Stimulated activated memory B cell treated with anti-CD40 and anti-IgM and Interleukin-4, amounts not matched to agents 10 μg/mL and 1 μg/mL and 100 μg/mL, for 72 hours (primary cell): ENCODE results near the gene VCAN.

Experiments
- ATAC-seq: fragments of 150-1000 bp; cut with Tn5 transposase; 2 replicates; pipeline ENCODE4 v1.10.0; 2021
- H3K27ac Mint-ChIP-seq: one replicate; pipeline ENCODE4 v1.8.0; 2022; ENCODE audit warnings: mild to moderate bottlenecking, mixed read lengths
- H3K27me3 Mint-ChIP-seq: one replicate; pipeline ENCODE4 v1.8.0; 2022; ENCODE audit warnings: mixed read lengths
- H3K36me3 Mint-ChIP-seq: one replicate; pipeline ENCODE4 v1.8.0; 2022; ENCODE audit warnings: mixed read lengths
- H3K4me1 Mint-ChIP-seq: one replicate; pipeline ENCODE4 v1.8.0; 2022; ENCODE audit warnings: mixed read lengths
- H3K4me3 Mint-ChIP-seq: one replicate; pipeline ENCODE4 v1.8.0; 2022; ENCODE audit warnings: mild to moderate bottlenecking, moderate library complexity, mixed read lengths
- H3K9me3 Mint-ChIP-seq: one replicate; pipeline ENCODE4 v1.8.0; 2022; ENCODE audit warnings: mixed read lengths

The VCAN gene

GRCh38 chr5:83507431-83507830 is 35.9 kb downstream of the VCAN start:
- no peak for ATAC-seq
- Mint-ChIP-seq H3K36me3 (no peaks in the 10 kb centered on the region), H3K27me3 (no peaks in the 10 kb centered on the region), H3K27ac (no peak overlapping the region), H3K4me3 (no peak overlapping the region), H3K4me1 (no peaks in the 10 kb centered on the region), H3K9me3 (no peaks in the 10 kb centered on the region)

GRCh38 chr5:83509540-83509939 is 38.0 kb downstream of the VCAN start:
- no peaks in the 10 kb centered on the region for H3K36me3 Mint-ChIP-seq
- no peak overlapping the region for H3K27ac Mint-ChIP-seq
- H3K4me1 Mint-ChIP-seq: no peaks in the 10 kb centered on the region
- no peaks in the 10 kb centered on the region for H3K9me3 Mint-ChIP-seq
- H3K4me3 Mint-ChIP-seq: no peak overlapping the region
- ATAC-seq: no peak
- H3K27me3 Mint-ChIP-seq: no peaks in the 10 kb centered on the region

GRCh38 chr5:83510260-83510659 is 38.7 kb downstream of the VCAN start:
- Mint-ChIP-seq H3K27me3 (no peaks in the 10 kb centered on the region), H3K4me3 (no peak overlapping the region), H3K27ac (no peak overlapping the region), H3K9me3 (no peaks in the 10 kb centered on the region), H3K36me3 (no peaks in the 10 kb centered on the region), H3K4me1 (no peaks in the 10 kb centered on the region)
- ATAC-seq: no peak

- no peaks in the 10 kb centered on the region for H3K36me3 Mint-ChIP-seq
- H3K27ac Mint-ChIP-seq: no peak overlapping the region
- no peaks in the 10 kb centered on the region for H3K4me1 Mint-ChIP-seq
- no peaks in the 10 kb centered on the region for H3K9me3 Mint-ChIP-seq
- H3K4me3 Mint-ChIP-seq: no peak overlapping the region
- H3K27me3 Mint-ChIP-seq: no peaks in the 10 kb centered on the region
- ATAC-seq: no peak
Measured at GRCh38 chr5:83512061-83512745, 40.7 kb downstream of the VCAN start.

GRCh38 chr5:83513081-83513480 is 41.5 kb downstream of the VCAN start:
- no peak for ATAC-seq
- Mint-ChIP-seq H3K9me3 (no peaks in the 10 kb centered on the region), H3K27me3 (no peaks in the 10 kb centered on the region), H3K27ac (no peak overlapping the region), H3K36me3 (no peaks in the 10 kb centered on the region), H3K4me1 (no peaks in the 10 kb centered on the region), H3K4me3 (no peak overlapping the region)

- no peaks in the 10 kb centered on the region for H3K36me3 Mint-ChIP-seq
- no peaks in the 10 kb centered on the region for H3K9me3 Mint-ChIP-seq
- H3K27ac Mint-ChIP-seq: no peak overlapping the region
- ATAC-seq: no peak
- no peaks in the 10 kb centered on the region for H3K27me3 Mint-ChIP-seq
- H3K4me1 Mint-ChIP-seq: no peaks in the 10 kb centered on the region
- H3K4me3 Mint-ChIP-seq: no peak overlapping the region
Measured at GRCh38 chr5:83513491-83513890, 41.9 kb downstream of the VCAN start.

GRCh38 chr5:83516377-83516776 is 44.8 kb downstream of the VCAN start:
- no peaks in the 10 kb centered on the region for H3K4me1 Mint-ChIP-seq
- no peak overlapping the region for H3K4me3 Mint-ChIP-seq
- no peaks in the 10 kb centered on the region for H3K36me3 Mint-ChIP-seq
- no peak overlapping the region for H3K27ac Mint-ChIP-seq
- no peaks in the 10 kb centered on the region for H3K9me3 Mint-ChIP-seq
- no peak for ATAC-seq
- H3K27me3 Mint-ChIP-seq: no peaks in the 10 kb centered on the region

GRCh38 chr5:83517072-83517687 is 45.6 kb downstream of the VCAN start:
- Mint-ChIP-seq H3K4me1 (no peaks in the 10 kb centered on the region), H3K9me3 (no peaks in the 10 kb centered on the region), H3K36me3 (no peaks in the 10 kb centered on the region), H3K27ac (no peak overlapping the region), H3K27me3 (no peaks in the 10 kb centered on the region), H3K4me3 (no peak overlapping the region)
- ATAC-seq: no peak

GRCh38 chr5:83517688-83518085 is 46.1 kb downstream of the VCAN start:
- no peaks in the 10 kb centered on the region for H3K36me3 Mint-ChIP-seq
- ATAC-seq: no peak
- H3K9me3 Mint-ChIP-seq: no peaks in the 10 kb centered on the region
- H3K4me3 Mint-ChIP-seq: no peak overlapping the region
- no peak overlapping the region for H3K27ac Mint-ChIP-seq
- no peaks in the 10 kb centered on the region for H3K4me1 Mint-ChIP-seq
- no peaks in the 10 kb centered on the region for H3K27me3 Mint-ChIP-seq

- ATAC-seq: no peak
- no peaks in the 10 kb centered on the region for H3K27me3 Mint-ChIP-seq
- H3K27ac Mint-ChIP-seq: no peak overlapping the region
- H3K4me1 Mint-ChIP-seq: no peaks in the 10 kb centered on the region
- H3K36me3 Mint-ChIP-seq: no peaks in the 10 kb centered on the region
- no peak overlapping the region for H3K4me3 Mint-ChIP-seq
- no peaks in the 10 kb centered on the region for H3K9me3 Mint-ChIP-seq
Measured at GRCh38 chr5:83518319-83519061, 46.9 kb downstream of the VCAN start.

GRCh38 chr5:83522446-83522845 is 50.9 kb downstream of the VCAN start:
- Mint-ChIP-seq H3K27me3 (no peaks in the 10 kb centered on the region), H3K36me3 (no peaks in the 10 kb centered on the region), H3K9me3 (no peaks in the 10 kb centered on the region), H3K27ac (no peak overlapping the region), H3K4me1 (no peaks in the 10 kb centered on the region), H3K4me3 (no peak overlapping the region)
- ATAC-seq: no peak

- no peaks in the 10 kb centered on the region for H3K27me3 Mint-ChIP-seq
Measured at GRCh38 chr5:83523929-83524328, 52.4 kb downstream of the VCAN start.

GRCh38 chr5:83524345-83524744 is 52.8 kb downstream of the VCAN start:
- Mint-ChIP-seq H3K4me1 (no peaks in the 10 kb centered on the region), H3K27ac (no peak overlapping the region), H3K36me3 (no peaks in the 10 kb centered on the region), H3K27me3 (no peaks in the 10 kb centered on the region), H3K4me3 (no peak overlapping the region), H3K9me3 (no peaks in the 10 kb centered on the region)
- no peak for ATAC-seq

More at GRCh38 chr5:83523929-83524328, 52.4 kb downstream of the VCAN start:
- Mint-ChIP-seq H3K4me1 (no peaks in the 10 kb centered on the region), H3K4me3 (no peak overlapping the region), H3K9me3 (no peaks in the 10 kb centered on the region), H3K27ac (no peak overlapping the region), H3K36me3 (no peaks in the 10 kb centered on the region)
- no peak for ATAC-seq

- no peak overlapping the region for H3K27ac Mint-ChIP-seq
- no peaks in the 10 kb centered on the region for H3K4me1 Mint-ChIP-seq
- H3K27me3 Mint-ChIP-seq: no peaks in the 10 kb centered on the region
- ATAC-seq: no peak
- H3K36me3 Mint-ChIP-seq: no peaks in the 10 kb centered on the region
- no peak overlapping the region for H3K4me3 Mint-ChIP-seq
- no peaks in the 10 kb centered on the region for H3K9me3 Mint-ChIP-seq
Measured at GRCh38 chr5:83524991-83525390, 53.4 kb downstream of the VCAN start.

- H3K4me3 Mint-ChIP-seq: no peak overlapping the region
- no peaks in the 10 kb centered on the region for H3K36me3 Mint-ChIP-seq
- no peaks in the 10 kb centered on the region for H3K4me1 Mint-ChIP-seq
- no peaks in the 10 kb centered on the region for H3K9me3 Mint-ChIP-seq
- no peak overlapping the region for H3K27ac Mint-ChIP-seq
- H3K27me3 Mint-ChIP-seq: no peaks in the 10 kb centered on the region
- no peak for ATAC-seq
Measured at GRCh38 chr5:83526289-83526688, 54.7 kb downstream of the VCAN start.

GRCh38 chr5:83527221-83527620 is 55.7 kb downstream of the VCAN start:
- Mint-ChIP-seq H3K9me3 (no peaks in the 10 kb centered on the region), H3K36me3 (no peaks in the 10 kb centered on the region), H3K4me1 (no peaks in the 10 kb centered on the region), H3K27me3 (no peaks in the 10 kb centered on the region), H3K27ac (no peak overlapping the region), H3K4me3 (no peak overlapping the region)
- ATAC-seq: no peak
